NCI-H82 treated with DMSO at 0.1 percent for 48 hours (cell line): ENCODE measurements around the gene FRMD4A.
"Not testable (repeated sequence)": the region's sequence is repeated elsewhere in the genome, so short reads cannot be mapped to it uniquely, and the experiment has no call there.

Source experiments
- DNase-seq: peaks from one replicate; lab custom pipeline; 2025; ENCODE audit not compliant: unreplicated experiment; lab: John Stamatoyannopoulos, UW

The FRMD4A gene

DNA sequence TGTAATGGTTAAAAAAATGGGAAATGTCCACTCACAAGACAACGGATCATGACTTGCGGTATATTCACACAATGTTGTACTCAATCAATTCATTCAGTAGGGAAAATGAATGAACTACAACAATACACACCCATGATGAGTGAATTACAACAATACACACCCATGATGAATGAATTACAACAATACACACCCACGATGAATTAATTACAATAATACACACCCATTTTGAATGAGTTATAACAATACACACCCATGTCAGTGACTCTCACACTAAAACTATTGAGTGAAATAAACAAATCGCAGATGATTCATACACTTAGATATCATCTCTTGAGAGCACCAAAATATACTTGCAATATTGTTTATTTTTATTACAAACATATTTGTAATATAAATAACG is 174.6 kb downstream of the FRMD4A start:
- no peak for DNase-seq

DNA sequence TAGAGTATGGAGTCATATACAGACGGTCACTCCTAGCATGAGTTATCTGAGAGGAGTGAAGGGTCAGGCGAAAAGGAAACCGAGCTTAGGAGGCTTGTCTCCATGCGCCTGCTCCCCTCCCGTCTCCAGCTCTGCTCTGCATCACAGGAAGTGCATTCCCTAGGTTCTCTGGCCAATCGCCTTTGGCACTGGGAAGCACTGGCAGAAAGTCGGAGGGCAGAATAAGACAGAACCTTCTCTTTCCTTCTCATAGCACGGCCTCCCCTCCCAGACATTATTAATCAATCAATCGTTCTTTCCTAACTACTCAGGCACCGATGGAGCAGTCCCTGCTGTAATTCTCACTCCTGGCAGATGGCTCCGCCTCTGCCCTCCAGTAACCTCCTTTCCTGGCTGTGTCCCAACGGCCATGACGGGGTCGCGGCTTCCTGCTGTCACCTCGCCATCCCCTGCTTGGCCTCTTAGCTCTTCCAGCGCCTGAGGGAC is 177.1 kb downstream of the FRMD4A start:
- no peak for DNase-seq

DNA sequence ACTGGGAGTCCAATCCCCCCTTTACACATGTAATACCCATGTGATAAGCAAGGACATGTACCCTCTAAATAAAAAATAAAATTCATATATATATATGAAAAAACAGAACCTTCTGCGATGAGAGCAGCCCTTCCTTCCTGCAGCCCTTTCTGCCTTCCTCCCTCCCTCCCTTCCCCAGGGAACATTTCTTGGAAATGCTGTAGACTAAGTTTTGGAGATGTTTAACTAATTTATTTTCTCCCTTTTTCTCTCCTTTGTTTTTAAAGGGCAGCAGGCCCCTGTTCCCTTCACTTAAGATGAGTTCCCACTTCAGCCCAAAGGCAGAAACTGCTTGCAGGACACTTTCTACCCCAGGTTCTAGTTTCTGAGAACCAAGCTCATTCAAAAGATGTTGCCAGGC is 179.2 kb downstream of the FRMD4A start:
- DNase-seq, result no peak

DNA sequence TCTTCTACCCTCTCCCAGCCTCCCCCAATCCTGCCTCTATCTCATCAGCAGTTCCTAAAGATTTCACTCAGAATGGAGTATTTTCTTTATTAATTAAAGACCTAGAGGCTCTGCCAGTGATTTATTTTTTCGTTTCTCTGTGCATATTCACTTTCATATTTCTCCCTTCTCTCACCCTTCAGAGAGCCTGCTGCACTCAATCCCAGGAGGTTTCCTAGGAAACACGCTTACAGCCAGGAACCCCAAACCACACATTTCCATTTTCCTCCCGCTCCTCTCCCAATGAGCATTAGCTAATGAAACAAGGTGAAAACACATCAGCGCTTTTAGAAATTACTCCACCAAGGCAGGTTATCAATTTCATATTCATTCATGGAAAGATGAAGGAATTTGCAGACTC is 180.2 kb downstream of the FRMD4A start:
- no peak for DNase-seq

DNA sequence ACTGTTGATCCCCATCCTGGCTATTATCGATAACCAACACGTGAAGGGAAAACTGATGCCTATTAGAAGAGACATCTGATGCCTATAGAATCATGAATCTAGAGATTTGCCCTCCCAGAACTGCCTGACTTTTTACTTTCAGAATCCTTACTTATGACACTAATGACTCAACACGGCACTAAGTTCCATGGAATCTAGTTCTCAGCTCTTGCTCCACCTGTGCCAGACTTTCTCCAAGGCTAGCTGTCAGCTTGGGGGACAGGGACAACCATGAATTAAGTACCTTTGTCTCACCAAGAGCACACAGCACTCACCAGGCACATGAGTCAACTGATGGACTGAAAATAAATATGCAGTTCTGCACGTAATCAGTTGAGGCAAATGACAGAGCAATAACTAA is 184.2 kb downstream of the FRMD4A start:
- DNase-seq, result no peak

DNA sequence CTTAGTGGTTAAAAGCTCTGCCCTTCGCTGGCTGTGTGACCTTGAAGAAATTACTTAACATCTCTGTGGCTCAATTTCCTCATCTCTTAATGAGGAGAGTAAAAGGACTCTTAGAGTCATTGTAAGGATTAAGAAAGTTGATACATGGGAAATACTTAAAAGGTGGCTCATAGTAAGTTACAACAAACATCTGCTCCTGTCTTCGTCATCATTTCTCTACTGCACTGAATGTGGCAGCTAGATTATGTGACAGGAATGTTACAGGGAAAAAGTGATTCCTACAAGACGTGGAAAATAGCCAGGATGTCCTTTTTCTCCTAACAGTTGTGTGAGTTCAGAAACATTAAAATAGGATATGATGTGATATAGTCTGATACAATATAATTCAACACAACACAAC is 184.7 kb downstream of the FRMD4A start:
- DNase-seq, result no peak

DNA sequence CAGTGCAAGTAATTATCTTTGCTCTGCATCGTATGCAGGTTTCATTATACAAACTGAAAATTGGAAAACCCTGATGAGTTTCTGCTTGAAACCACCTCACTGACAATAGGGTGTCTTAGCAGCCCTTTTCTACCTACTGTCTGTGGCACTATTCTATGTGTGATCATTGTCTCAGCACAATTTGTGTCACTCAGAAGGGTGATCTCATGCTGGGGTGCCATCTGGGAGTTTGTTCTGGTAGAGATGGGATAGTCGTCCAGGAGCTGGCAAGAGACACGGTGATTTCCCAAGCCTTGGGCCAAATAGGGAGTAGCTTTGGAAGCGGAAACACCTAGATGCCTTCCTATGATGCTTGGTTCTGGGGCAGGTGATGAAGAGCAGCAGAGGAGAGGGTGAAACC is 186.3 kb downstream of the FRMD4A start:
- DNase-seq, result no peak

DNA sequence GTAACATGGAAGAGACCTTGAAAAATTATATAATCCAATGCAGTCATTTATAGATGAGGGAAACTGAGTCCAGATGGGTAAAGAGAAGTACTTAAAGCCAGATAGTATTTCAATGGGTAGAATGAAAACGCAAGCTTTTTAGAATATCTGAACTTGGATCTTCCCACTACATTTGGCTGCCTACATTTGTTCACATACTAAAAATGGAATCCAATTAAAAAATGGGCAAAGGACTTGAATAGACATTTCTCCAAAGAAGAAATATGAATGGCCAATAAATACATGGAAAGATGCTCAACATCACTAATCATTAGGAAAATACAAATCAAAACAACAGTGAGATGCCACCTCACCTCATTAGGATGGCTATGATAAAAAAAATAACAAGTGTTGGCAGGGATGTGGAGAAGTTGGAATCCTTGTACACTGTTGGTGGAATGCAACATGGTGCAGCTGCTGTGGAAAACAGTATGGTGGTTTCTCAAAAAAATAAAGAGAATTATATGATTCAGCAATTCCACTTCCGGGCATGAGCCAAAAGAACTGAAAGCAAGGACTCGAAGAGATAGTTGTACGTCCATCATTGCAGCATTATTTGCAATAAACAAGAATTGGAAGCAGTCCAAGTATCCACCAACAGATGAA is 188.0 kb downstream of the FRMD4A start:
- DNase-seq, result no peak

DNA sequence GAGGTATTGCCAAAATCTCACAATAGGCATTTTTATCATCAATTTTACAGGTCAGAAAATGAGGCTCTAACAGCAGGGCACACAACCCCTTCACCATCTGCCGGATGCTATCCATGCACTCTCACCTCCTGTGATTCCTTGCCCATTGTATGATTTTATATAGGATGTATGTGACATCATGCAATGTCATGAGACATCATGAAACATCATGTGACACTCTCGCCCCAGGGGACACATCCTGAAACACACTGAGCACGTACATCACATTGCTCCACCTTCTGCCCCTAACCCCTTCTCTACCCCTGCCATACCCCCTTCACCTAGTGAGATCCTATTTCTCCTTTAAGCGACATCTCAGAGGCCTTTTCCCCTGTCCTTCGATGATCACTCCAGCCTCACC is 189.4 kb downstream of the FRMD4A start:
- DNase-seq, result no peak

DNA sequence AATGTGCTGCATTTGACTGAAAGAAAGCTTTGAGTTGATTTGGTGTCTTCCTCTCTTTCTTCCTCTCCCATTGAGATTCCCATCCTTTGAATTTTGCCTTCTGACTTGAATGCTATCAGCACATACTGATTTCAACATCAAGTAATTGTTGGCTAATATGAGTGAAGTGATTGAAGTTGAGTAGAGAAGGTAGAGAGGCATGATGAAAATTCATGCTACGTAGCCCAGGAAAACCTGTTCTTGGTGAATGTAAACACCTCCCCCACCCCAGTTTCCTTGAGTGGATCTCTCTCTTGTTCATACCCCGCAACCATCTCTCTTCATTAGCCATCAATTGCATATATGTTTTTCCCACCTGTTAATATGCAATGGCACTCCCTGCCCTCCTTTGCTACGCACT is 193.3 kb downstream of the FRMD4A start:
- DNase-seq, result no peak

DNA sequence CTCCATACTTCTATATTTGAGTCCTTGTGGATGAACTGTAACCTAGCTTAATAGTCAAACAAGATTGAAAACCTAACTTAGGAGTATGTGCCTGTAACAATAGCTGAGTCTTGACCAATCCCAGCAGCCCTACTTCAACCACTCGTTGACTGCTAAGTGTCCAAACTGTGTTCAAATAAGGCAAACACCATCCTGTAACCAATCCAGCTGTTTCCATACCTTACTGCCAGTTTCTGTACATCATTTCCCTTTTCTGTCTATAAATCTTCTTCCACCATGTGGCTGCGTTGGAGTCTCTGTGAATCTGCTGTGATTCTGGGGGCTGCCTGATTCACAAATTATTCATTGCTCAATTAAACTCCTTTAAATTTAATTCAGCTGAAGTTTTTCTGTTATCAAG is 195.5 kb downstream of the FRMD4A start:
- not testable (repeated sequence) for DNase-seq

DNA sequence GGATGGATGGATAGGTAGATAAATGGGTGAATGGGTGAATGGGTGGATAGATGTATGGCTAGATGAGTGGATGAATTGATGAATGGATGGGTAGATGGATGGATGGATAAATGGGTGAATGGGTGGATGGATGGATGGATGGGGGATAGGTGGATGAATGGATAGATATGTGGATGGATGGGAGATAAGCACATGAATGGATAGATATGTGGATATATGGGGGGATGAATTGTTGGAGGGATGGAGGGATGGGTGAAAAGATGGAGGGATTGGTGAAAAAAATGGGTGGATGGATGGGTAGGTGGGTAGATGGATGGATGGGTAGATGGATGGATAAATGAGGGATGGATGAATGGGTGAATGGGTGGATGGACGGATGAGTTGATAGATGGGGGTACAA is 196.4 kb downstream of the FRMD4A start:
- no peak for DNase-seq

DNA sequence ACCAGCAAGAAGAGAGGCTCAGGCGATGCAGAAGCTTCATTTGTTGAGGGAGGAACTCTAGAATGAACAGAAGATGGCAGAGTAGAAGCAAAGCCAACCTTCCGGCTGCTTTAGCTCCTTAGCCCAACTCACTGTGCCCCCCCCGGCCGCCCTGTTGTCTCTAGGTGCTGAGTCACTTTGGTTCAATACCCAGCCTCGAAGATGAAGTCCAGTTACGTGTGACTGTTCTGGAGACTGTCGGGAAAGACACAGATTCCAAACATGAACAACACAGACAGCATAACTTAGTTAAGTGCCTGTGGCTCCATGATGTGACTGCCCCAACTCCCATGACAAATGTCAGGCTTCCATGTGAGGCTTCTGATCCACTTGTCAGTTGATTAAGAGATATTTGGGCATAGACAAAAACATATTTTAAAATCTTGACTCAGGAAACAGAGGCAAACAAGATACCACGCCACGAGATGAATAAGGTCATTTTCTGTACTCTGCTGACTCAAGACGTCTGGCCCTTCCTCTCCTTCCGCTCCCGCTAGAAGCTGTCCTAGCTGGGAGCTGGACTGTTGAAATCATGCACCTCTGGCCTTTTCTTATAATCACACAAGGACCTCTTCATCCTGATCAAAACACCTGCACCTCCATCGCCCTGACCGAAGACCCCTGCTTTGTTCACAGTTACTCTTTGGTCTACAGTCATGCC is 199.3 kb downstream of the FRMD4A start:
- DNase-seq, result no peak

DNA sequence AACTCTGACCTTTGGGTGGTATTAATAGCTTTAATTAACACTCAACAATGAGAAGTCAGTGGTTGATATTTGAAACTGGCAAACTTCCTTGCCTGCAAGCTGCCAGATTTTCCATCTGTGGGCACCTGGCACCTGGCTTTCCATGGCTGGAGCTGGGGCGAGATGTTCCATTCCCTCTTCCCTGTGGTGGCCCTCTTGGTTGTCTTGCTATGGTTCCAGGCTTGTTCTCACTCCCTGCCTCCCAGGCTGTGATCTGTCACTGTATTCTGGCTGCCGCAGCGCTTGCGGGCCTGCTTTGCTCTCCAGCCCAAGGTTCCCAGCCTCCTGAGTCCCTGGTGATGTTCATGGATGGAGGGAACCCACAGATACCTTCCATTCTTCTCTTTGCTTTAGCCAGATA is 201.0 kb downstream of the FRMD4A start:
- no peak for DNase-seq

DNA sequence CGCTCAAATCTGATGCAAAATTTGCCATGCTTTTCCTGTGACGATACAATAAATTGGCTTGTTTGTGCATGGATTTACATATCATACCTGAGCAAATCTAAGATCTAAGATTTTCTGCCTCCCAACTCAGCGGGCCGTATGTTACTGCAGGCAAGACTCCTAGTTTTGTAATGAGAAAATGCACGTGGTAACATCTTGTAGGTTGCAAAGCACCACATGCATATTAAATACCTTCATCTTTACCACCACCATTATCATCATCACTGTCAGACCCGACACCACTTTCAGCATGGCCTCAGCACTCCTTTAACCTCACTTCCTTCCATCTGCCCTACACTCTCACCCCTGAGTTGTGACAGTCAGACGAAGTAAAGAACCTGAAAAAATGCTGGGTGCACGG is 202.2 kb downstream of the FRMD4A start:
- no peak for DNase-seq

DNA sequence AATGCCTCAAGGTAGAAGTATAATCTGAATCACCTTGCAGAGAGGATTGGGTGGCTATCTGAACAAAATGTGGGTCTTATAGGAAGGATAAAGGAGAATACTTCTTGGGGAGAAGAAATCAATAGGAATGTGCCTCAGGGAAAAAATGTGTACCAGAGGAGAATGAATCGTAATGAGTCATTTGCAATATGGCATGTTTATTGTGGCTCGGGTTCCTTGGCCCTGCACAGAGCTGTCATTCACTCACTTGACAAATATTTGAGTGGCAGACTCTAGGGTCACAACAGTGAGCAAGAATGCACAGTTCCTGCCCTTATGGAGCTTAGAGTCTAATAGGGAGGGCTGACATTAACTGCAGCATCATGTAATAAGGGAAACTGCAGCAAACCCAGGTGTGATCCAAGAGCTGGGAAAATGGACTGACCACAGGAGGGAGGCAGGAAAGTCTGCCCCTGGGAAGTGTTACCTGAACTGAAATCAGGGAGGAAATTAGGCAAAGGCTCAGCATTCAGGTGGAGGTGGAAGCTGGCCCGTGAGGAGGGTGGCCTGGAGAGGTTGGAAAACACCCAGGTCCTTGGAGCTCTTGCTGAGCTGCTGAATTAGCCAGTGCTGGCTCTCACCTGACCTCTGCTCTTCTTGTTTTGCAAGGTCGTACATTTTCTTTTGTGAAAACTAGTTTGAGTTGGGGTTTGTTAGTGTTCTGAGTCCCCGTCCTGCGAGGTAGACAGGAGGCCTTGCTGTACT is 203.9 kb downstream of the FRMD4A start:
- DNase-seq, result no peak

DNA sequence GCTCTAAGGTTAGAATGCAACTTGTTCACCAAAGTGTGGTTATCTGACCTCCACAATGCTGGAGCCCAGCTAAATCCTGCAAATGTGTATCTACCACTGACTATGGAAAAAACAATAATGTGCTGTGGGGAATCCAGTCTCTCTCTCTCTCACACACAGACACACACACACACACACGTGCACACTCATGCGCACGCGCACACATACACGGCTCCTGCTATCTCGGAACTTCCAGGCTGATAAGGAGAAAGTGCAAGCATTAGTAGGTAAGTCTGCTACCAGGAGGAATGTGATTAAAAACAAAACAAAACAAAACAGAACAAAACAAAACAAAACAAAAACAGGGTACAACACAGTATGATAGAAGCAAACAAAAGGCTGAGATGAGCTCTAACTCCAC is 205.2 kb downstream of the FRMD4A start:
- no peak for DNase-seq

DNA sequence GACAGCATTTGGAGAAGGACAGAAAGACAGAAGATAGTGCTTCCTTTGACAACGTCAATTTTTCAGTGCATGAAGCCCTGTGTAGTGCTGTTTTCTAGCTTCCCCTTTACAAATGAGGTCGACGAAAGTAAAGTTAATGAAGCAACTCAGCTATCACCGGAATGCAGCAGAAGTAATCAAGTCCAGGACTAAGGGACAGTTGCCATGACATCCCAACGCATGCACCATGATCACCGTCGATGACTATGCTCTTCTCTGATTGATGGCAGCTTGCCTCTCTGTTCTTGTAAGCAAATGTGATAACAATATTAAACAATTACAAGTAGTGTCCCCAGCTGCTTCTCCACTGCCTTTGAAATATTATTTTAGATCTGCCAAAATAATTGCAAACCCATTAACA is 205.8 kb downstream of the FRMD4A start:
- no peak for DNase-seq

DNA sequence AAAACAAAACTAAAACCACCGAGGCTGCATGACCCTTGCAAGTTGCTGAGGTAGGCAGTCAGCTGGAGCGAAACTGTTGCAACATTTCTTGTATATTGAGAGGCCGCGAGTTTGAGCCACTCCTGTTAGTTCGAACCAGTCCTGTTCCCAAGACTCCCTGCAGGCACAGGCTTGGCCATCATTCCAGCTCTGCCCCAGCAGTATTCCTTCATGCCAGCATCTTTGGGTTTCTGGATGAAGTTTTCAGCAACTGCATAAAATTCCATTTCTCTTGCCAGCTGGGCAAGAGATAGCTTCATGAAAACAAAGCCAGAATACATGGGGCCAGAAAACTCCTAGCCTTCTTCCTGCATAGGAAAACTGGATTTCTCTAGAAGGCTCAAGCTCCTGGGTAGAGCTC is 207.6 kb downstream of the FRMD4A start:
- DNase-seq, result no peak

DNA sequence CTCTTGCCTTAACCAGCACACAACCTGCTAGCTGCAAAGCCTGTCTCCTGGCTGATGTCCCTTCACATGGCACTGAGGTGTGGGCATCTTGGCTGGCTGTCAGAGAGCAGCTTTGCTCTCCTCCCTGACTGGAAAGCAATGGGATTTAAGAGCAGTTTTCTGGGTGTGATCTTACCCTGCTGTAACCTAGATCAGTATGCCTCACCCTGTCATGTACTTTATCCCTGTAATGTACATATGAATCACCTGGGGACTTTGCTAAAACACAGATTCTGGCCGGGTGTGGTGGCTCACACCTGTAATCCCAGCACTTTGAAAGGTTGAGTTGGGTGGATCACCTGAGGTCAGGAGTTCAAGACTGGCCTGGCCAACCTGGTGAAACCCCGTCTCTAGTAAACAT is 209.9 kb downstream of the FRMD4A start:
- DNase-seq, result no peak

DNA sequence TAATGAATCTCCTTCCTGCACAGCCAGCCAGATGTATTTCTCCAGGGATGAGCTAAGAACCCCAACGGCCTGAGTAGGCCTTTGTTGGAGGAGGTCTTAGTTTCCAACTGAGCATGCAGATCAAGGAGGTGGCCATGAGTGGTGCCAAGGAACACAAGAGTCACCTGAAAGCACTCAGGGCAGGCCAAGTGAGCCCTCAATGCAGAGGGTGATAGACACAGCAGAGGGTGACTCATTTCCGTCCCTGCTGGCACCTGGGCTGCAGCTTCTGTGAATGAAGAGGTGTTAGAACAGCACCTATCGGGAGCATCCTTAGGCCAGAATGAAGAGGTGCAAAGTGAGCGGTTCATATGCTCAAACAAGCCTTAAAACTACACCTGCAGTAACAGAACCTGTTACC is 211.8 kb downstream of the FRMD4A start:
- no peak for DNase-seq

DNA sequence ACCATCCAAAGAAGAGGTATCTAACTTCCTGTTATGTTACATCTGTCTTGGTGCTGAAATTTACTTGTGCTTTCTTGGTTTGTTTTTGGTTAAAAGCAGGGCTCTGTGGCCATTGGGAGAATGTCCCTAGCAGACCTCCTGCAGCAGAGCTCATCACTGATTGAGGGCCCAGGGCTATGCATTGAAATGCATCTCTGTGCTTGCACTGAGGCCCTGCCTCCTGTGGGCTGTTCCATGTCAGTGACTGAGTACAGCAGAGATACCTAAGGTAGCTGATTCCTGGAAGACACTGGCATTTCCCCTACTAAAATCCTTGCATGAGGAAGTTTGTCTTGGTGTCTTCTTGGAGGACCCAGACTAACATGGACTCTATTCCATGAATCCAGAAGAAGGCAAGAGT is 213.9 kb downstream of the FRMD4A start:
- no peak for DNase-seq
